Stimulated activated CD4-positive, alpha-beta T cell treated with anti-CD3 and anti-CD28 coated beads, Interleukin-4, amount 100 ng/mL, for 48 hours (primary cell): ENCODE results near the gene PRPH2.
"Not testable (repeated sequence)": the region's sequence is repeated elsewhere in the genome, so short reads cannot be mapped to it uniquely, and the experiment has no call there.

Experiments
- DNase-seq, 2 donors: peaks; one replicate each; pipeline ENCODE4 v3.0.0-alpha.2; 2020; ENCODE audit warnings: low read depth in 2 of 2

Gene PRPH2

DNA sequence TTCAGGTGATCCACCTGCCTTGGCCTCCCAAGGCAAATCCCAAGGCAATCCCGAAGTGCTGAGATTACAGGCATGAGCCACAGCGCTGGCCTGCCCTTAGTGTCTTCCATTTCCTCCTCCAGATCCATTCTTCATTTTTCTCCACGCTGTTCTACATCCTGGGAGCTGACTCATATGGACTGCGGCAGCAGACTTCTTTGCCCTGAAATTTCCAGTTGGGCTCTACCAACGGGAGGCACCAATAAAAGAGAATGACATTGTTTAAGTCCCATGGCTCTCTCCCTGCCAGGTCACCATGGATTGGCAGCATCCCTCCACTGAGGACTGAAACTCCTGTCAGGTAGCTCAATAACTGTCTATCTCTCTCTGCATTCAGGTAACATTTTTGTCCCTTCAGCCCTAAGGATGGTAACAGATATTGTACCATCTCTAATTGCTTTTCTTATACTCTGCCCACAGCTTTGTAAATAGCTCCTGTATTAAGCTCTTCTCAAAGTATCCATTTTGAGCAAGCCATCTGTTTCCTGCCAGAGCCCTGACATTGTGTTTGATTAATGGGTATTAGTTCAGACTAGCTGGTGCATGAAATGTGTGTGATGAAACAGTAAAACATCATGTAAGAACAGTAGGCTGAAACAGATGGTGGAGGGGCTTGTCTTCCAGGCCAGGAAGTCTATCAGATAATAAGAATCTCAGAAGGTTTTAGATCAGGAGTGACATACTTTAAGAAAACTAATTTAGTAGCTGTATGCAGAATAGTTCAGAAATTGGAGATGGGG is 19.9 kb upstream of the PRPH2 start:
- no peak for DNase-seq

- DNase-seq: no peak
Measured at GRCh38 chr6:42740725-42741124, 18.3 kb upstream of the PRPH2 start.

DNA sequence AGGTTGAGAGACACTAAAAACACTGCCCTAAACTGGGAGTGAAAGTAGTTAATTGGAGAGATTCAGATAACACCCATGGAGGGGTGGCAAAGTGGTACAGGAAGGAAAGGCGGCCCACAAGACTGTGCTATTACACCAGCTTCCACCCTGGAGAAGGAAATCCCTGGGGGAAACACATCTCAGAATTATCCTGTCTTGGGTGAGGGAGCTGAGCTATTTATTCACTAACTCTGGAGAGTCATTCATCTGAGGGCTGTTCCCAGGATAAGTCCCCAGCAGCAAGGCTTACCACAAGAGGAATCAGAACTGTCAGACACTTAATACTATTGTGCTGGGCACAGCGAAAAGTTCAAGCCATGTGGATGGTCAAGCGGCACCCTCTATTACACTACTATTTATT is 13.6 kb upstream of the PRPH2 start:
- DNase-seq: no peak

- DNase-seq: not testable (repeated sequence)
Measured at GRCh38 chr6:42733867-42734481, 11.6 kb upstream of the PRPH2 start.

GRCh38 chr6:42729731-42730130 is 7.3 kb upstream of the PRPH2 start:
- DNase-seq: no peak

DNA sequence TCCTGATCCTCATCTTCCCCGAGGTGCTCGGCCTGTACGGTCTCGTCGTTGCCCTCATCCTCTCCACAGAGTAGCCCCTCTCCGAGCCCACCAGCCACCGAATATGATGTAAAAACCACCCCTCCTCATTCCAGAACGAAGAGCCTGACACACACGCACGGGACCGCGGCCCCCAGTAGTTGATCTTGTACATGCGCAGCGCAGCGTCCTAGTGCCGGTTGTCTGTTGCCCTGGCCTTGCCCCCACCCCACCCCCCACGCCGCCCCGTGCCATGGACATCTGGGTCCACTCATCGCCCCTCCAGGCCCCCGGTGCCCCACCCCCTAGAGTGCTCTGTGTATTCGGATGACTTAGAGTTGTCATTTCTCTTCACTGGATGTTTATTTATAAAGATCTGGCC is 5.2 kb upstream of the PRPH2 start:
- DNase-seq: no peak

DNA sequence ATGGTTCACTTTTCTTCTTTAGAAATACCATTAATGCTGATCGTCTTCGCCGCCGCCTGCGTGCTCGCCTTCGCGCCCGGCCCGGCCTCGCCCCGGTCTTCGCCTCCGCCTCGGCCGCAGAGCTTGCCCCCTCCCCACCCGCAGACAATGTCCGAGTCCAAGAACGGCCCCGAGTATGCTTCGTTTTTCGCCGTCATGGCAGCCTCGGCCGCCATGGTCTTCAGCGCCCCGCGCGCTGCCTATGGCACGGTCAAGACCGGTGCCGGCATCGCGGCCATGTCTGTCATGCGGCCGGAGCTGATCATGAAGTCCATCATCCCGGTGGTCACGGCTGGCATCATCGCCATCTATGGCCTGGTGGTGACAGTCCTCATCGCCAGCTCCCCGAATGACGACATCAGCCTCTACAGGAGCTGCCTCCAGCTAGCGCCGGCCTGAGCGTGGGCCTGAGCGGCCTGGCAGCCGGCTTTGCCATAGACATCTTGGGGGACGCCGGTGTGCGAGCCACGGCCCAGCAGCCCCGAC is 4.8 kb upstream of the PRPH2 start:
- DNase-seq: peak in 1 of 2 donors; percentile 12

GRCh38 chr6:42726485-42727086 is 4.2 kb upstream of the PRPH2 start:
- peak; percentile 53 to 54 for DNase-seq

- no peak for DNase-seq
Measured at GRCh38 chr6:42726026-42726425, 3.6 kb upstream of the PRPH2 start.

DNA sequence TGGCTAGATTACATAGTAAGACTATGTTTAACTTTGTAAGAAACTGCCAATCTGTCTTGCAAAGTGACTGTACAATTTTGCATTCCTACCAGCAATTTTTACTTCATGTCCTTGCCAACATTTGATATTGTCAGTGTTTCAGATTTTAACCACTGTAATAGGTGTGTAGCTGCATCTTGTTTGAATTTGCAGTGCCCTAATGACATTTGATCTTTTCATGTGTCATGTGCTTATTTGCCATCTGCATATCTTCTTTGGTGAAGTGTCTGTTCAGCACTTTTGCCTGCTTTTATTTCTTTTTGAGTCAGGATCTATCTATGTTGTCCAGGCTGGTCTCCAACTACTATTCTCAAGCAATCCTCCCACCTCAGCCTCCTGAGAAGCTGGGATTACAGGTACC is 2.4 kb upstream of the PRPH2 start:
- no peak for DNase-seq

DNA sequence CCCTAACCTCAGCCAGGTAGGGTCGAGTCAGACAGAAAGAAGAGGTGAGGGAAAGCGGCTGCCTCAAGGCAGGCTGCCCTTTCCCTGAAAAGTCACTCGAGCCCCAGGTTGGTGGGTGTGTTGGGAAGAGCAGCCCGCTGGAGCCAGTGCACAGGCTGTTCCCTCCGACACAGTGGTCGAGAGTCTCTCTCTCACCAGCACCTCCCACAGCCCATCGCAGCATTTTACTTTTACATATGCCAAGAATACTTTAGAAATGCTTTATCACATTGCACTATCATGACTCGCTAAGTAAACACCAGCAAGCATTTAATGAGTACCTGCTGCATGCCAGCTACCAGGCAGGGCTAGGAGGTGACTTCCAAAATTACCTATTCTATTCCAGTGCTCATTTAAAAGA is 1.7 kb downstream of the PRPH2 start:
- DNase-seq: no peak

DNA sequence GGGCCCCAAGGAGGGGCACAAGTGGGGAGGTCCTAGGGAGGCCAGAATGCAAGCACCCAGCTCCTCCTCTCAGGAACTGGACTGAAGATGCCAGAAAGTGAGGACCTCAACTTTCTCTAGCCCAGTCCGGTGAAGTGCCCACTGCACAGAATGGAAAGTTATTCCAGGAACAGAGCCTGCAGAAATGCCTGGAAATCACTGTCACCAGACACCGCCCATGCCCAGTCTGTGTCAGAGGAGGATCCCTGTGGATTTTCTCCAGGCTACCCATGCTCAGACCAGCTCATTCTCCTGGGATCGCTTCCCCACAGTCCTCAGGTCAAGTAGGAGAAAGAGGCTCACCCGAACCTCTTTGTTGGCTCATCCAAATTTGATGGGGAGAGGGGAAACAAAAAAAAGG is 6.5 kb downstream of the PRPH2 start:
- DNase-seq: no peak

DNA sequence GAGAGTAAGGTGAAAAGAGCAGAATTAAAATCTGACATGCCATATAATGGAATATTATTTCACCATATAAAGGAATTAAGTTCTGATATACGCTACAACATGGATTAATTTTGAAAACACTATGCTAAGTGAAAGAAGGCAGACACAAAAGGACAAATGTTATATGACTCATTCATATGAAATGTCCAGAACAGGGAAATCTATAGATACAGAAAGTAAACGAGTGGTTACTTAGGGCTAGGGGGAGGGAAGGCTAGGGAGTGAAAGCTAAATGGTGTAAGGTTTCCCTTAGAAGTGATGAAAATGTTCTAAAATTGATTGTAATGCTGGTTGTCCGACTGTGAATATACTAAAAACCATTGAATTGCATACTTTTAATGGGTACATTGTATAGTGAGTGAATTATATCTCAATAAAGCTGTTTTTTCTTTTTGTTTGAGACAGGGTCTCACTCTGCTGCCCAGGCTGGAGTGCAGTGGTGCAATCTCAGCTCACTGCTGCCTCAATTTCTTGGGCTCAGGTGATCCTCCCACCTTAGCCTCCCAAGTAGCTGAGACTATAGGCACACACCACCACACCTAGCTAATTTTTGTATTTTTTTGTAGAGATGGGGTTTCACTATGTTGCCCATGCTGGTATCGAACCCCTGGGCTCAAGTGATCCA is 8.2 kb downstream of the PRPH2 start:
- no peak for DNase-seq

- no peak for DNase-seq
Measured at GRCh38 chr6:42711930-42712329, 10.5 kb downstream of the PRPH2 start.

DNA sequence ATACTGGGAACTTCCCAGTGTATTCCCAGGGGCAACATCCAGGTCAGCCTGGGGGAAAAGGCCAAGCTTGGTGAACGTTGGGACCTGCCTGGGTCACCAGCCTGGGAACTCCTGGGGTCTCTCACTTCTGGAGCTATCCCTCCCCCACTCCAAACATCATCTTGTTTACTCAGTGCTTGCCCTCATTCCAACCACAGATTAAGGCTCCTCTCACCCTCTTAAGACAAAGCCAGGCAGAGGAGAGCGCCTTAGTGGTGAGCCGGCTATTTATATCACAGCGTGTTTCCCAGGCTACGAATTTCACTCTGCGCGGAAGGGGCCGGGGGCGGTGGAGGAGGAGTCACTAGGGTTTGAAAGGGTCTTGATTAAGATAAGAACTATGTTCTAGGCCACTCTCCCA is 12.1 kb downstream of the PRPH2 start:
- DNase-seq: no peak

- no peak for DNase-seq
Measured at GRCh38 chr6:42709871-42710270, 12.5 kb downstream of the PRPH2 start.

DNA sequence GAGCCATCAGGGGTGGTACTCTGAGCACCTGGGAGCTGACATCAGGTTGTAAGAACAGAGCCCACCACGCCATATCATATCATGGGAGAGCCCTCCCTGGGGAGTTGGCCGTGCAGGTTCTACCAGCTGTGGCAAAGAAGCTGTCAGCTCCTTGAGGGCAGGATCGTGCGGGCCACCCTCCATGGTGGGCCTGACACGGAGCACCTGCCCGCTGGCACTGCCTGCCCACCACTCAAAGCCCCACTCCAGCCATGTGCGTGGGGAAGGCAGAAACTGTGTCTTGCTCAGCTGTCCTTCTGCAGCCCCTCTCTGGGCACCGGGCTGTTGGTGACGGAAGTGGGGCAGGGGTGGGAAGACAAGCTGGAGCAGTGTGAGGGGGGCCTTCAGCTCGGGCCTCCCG is 14.3 kb downstream of the PRPH2 start:
- DNase-seq: no peak

- DNase-seq: no peak
Measured at GRCh38 chr6:42707595-42707994, 14.8 kb downstream of the PRPH2 start.

- DNase-seq: no peak
Measured at GRCh38 chr6:42704937-42705374, 17.4 kb downstream of the PRPH2 start.

DNA sequence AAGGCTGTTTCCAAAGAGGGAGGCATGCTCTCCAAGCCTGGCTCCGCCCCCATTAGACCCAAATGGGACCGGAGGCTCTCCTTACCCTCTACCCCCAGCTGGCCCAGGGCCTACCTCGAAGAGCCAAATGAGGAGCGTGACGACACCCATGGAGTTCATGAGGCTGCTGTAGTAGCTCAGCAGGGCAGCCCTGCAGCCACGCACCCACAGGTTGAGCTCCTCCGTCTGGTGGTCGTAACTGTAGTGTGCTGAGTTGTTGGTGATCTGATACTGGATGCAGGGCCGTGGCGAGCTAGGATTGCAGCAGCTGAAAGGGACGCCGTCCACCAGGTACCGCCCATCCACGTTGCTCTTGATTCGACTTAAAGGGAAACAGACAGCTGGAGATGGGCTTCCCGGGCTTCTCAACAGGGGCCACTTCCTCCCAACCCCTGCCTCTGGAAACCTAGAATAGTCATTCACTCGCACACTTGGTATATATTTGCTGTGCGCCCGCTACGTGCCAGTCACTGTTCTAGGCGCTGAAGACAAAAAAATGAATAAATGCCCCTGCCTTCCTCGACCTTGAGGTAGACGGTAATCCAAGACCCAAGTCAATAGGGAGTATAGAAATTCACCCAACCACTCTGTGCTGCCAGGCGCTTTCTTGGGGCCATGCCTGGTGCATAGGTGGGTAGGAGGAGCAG is 18.0 kb downstream of the PRPH2 start:
- DNase-seq: no peak

DNA sequence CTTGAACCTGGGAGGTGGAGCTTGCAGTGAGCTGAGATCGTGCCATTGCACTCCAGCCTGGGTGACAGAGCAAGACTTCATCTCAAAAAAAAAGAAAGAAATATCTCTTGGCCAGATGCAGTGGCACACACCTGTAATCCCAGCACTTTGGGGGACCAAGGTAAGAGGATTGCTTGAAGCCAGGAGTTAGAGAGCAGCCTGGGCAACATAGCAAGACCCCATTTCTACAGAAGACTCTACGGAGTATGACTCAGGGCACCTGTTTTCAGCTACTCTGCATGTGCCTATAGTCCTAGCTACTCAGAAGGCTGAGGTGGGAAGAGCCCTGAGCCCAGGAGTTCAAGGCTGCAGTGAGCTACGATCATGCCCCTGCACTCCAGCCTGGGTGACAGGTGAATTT is 19.6 kb downstream of the PRPH2 start:
- not testable (repeated sequence) for DNase-seq

DNA sequence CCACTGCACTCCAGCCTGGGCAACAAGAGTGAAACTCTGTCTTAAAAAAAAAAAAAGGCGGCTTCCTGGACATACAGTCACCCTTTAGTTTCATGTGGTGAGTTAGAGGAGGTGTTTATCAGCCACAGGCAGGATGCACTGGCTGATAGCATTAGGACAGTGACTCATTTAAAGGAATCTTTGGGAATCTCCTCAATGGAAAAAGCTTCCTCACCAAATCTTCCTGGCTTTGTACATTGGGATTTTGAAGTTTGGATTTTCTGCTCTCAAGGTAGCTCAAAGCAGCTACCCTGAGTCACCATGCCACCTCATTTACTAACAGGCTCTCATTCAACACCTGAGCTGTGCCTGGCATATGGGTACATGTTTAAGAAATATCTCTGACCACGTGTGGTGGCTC is 20.2 kb downstream of the PRPH2 start:
- DNase-seq: no peak
